SH-SY5Y (cell line): ENCODE data around the gene MEIS2.

Experiments used
- GATA2 ChIP-seq: IDR thresholded peaks from 2 replicates; pipeline ENCODE4 v1.6.1; 2011; ENCODE audit warnings: mild to moderate bottlenecking, low read depth, low read length
- GATA3 ChIP-seq: IDR thresholded peaks from 2 replicates; pipeline ENCODE4 v1.6.1; 2011; ENCODE audit warnings: low read depth, mild to moderate bottlenecking, low read length, moderate library complexity

GRCh38 chr15:37087131-37087588 lies 13.2 kb downstream of the MEIS2 start:
- TF ChIP-seq GATA3, result no peak
- TF ChIP-seq GATA2, result no peak
